ENCODE data around the gene PATJ.

GRCh38 chr1:62052946-62053345 lies 310.7 kb downstream of the PATJ start:
- TF ChIP-seq CTCF (IDR thresholded peaks at IDR 0.05), result no peak
- TF ChIP-seq POLR2A (IDR thresholded peaks at IDR 0.05), result no peak
- no peak for TF ChIP-seq POLR2AphosphoS5 (IDR thresholded peaks at IDR 0.05)
- no peak for TF ChIP-seq EP300 (IDR thresholded peaks at IDR 0.05; ENCODE audit: low read depth)
